H1 (cell line): ENCODE results near the gene MEI1. TPM values are rescaled to one million over a fixed set of nuclear protein-coding genes. Genes with fewer than 3 reads are reported as not detected.

ENCODE experiments used
- ASH2L ChIP-seq: fragments of 200-600, 300-600 bp; sonication (generic); IDR thresholded peaks from one replicate; pipeline ENCODE4 v1.7.1; 2017; ENCODE audit warnings: low read length
- BACH1 ChIP-seq: IDR thresholded peaks from 2 replicates; pipeline ENCODE4 v1.6.1; 2012; ENCODE audit warnings: low read length, improper control_type of control experiment
- CHD2 ChIP-seq: IDR thresholded peaks from 2 replicates; pipeline ENCODE4 v1.6.1; 2012; ENCODE audit warnings: low read length, improper control_type of control experiment
- GTF2F1 ChIP-seq: IDR thresholded peaks from 2 replicates; pipeline ENCODE4 v1.6.1; 2012; ENCODE audit warnings: low read depth, low read length, improper control_type of control experiment, borderline replicate concordance
- KDM4A ChIP-seq: IDR thresholded peaks from one replicate; pipeline ENCODE4 v1.7.1; 2012; ENCODE audit warnings: low read depth, mild to moderate bottlenecking, moderate library complexity, low read length, inconsistent platforms; ENCODE audit not compliant: severe bottlenecking
- MAFK ChIP-seq: IDR thresholded peaks from 2 replicates; pipeline ENCODE4 v1.6.1; 2012; ENCODE audit warnings: low read depth, mild to moderate bottlenecking, improper control_type of control experiment, low read length
- POU5F1 ChIP-seq: IDR thresholded peaks from 2 replicates; pipeline ENCODE4 v1.6.1; 2011; ENCODE audit warnings: low read depth, mild to moderate bottlenecking, low read length, moderate library complexity
- RFX5 ChIP-seq: IDR thresholded peaks from 2 replicates; pipeline ENCODE4 v1.6.1; 2011; ENCODE audit warnings: low read depth, low read length, improper control_type of control experiment, borderline replicate concordance
- SIX5 ChIP-seq: IDR thresholded peaks from 2 replicates; pipeline ENCODE4 v1.6.1; 2011; ENCODE audit warnings: mild to moderate bottlenecking, low read depth, low read length
- SP1 ChIP-seq: IDR thresholded peaks from 2 replicates; pipeline ENCODE4 v1.6.1; 2011; ENCODE audit warnings: low read depth, low read length
- SP2 ChIP-seq: IDR thresholded peaks from 2 replicates; pipeline ENCODE4 v1.6.1; 2012; ENCODE audit warnings: mild to moderate bottlenecking, low read length, inconsistent platforms
- TAF1 ChIP-seq: IDR thresholded peaks from 2 replicates; pipeline ENCODE4 v1.6.1; 2011; ENCODE audit warnings: mild to moderate bottlenecking, low read depth, low read length
- polyA plus RNA-seq, 7 experiments: library from polyadenylated mRNA; depleted of rRNA in 3 of 7; stranded (reverse) in 5 of 7; unstranded in 2 of 7; fragments of >200 nt in 5 of 7; fragments of 200-250 nt in 2 of 7; gene quantifications; 1 replicate in 5 of 7; 2 replicates in 1 of 7; 4 replicates in 1 of 7; pipeline versions ENCODE4 v1.2.1 to v1.2.3, GENCODE V29; 2011 to 2013; ENCODE audit warnings: missing spikeins in 2 of 7, mixed read lengths in 2 of 7
- total RNA-seq: library from RNA; stranded (reverse); fragmentation: NEBNext Ultra II Directional; extraction: Animal tissue kit (Norgen Biotek cat#: 25700); gene quantifications from 2 replicates; pipeline ENCODE4 v1.2.1, GENCODE V29; 2021
- TF ChIP-seq, protein P1 (sequence below): fragments of 300-600 bp; sonication (generic); IDR thresholded peaks from 2 replicates; pipeline ENCODE4 v1.7.1; 2012; ENCODE audit warnings: low read length, moderate library complexity, mild to moderate bottlenecking, inconsistent platforms; ENCODE audit not compliant: insufficient replicate concordance
- TF ChIP-seq, protein P2 (sequence below): IDR thresholded peaks from 2 replicates; pipeline ENCODE4 v1.6.1; 2012; ENCODE audit warnings: inconsistent platforms

MEI1 gene
- total and polyA plus RNA-seq, 2 of the 8 experiments (the other 6 are each of a cell fraction or from before 2014, with no cell fraction given), result 0.27 to 0.54 TPM

DNA sequence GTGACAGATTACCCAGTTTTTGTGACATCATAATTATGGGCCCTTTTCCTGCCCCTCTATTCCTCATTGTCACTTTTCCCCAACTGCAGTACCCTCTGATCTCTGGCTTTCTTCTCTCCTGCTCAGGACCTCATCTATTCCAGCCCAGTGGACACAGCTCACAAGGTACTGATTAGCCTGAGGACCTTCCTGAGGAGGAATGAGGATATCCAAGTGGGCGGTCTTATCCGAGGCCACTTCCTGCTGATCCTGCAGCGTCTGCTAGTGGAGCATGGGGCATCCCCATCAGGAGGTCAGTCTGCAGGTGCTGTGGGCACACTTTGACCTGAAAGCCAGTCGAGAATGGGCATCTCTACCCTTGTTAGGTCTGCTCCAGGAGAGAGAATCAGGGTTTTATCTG is 76.7 kb downstream of the MEI1 start (continued):
- TF ChIP-seq, protein P1, sequence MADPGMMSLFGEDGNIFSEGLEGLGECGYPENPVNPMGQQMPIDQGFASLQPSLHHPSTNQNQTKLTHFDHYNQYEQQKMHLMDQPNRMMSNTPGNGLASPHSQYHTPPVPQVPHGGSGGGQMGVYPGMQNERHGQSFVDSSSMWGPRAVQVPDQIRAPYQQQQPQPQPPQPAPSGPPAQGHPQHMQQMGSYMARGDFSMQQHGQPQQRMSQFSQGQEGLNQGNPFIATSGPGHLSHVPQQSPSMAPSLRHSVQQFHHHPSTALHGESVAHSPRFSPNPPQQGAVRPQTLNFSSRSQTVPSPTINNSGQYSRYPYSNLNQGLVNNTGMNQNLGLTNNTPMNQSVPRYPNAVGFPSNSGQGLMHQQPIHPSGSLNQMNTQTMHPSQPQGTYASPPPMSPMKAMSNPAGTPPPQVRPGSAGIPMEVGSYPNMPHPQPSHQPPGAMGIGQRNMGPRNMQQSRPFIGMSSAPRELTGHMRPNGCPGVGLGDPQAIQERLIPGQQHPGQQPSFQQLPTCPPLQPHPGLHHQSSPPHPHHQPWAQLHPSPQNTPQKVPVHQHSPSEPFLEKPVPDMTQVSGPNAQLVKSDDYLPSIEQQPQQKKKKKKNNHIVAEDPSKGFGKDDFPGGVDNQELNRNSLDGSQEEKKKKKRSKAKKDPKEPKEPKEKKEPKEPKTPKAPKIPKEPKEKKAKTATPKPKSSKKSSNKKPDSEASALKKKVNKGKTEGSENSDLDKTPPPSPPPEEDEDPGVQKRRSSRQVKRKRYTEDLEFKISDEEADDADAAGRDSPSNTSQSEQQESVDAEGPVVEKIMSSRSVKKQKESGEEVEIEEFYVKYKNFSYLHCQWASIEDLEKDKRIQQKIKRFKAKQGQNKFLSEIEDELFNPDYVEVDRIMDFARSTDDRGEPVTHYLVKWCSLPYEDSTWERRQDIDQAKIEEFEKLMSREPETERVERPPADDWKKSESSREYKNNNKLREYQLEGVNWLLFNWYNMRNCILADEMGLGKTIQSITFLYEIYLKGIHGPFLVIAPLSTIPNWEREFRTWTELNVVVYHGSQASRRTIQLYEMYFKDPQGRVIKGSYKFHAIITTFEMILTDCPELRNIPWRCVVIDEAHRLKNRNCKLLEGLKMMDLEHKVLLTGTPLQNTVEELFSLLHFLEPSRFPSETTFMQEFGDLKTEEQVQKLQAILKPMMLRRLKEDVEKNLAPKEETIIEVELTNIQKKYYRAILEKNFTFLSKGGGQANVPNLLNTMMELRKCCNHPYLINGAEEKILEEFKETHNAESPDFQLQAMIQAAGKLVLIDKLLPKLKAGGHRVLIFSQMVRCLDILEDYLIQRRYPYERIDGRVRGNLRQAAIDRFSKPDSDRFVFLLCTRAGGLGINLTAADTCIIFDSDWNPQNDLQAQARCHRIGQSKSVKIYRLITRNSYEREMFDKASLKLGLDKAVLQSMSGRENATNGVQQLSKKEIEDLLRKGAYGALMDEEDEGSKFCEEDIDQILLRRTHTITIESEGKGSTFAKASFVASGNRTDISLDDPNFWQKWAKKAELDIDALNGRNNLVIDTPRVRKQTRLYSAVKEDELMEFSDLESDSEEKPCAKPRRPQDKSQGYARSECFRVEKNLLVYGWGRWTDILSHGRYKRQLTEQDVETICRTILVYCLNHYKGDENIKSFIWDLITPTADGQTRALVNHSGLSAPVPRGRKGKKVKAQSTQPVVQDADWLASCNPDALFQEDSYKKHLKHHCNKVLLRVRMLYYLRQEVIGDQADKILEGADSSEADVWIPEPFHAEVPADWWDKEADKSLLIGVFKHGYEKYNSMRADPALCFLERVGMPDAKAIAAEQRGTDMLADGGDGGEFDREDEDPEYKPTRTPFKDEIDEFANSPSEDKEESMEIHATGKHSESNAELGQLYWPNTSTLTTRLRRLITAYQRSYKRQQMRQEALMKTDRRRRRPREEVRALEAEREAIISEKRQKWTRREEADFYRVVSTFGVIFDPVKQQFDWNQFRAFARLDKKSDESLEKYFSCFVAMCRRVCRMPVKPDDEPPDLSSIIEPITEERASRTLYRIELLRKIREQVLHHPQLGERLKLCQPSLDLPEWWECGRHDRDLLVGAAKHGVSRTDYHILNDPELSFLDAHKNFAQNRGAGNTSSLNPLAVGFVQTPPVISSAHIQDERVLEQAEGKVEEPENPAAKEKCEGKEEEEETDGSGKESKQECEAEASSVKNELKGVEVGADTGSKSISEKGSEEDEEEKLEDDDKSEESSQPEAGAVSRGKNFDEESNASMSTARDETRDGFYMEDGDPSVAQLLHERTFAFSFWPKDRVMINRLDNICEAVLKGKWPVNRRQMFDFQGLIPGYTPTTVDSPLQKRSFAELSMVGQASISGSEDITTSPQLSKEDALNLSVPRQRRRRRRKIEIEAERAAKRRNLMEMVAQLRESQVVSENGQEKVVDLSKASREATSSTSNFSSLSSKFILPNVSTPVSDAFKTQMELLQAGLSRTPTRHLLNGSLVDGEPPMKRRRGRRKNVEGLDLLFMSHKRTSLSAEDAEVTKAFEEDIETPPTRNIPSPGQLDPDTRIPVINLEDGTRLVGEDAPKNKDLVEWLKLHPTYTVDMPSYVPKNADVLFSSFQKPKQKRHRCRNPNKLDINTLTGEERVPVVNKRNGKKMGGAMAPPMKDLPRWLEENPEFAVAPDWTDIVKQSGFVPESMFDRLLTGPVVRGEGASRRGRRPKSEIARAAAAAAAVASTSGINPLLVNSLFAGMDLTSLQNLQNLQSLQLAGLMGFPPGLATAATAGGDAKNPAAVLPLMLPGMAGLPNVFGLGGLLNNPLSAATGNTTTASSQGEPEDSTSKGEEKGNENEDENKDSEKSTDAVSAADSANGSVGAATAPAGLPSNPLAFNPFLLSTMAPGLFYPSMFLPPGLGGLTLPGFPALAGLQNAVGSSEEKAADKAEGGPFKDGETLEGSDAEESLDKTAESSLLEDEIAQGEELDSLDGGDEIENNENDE, result no peak
- TF ChIP-seq ASH2L (no peak), RFX5 (no peak), GTF2F1 (no peak), SP2 (no peak), SIX5 (no peak), BACH1 (no peak), CHD2 (no peak), POU5F1 (no peak), MAFK (no peak), TAF1 (no peak), KDM4A (no peak), SP1 (no peak)
- TF ChIP-seq, protein P2, sequence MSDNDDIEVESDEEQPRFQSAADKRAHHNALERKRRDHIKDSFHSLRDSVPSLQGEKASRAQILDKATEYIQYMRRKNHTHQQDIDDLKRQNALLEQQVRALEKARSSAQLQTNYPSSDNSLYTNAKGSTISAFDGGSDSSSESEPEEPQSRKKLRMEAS, result no peak
